Thyroid gland (tissue), 4 donors: Measurements from ENCODE around the gene ZNF625.

ENCODE experiments used
- POLR2A ChIP-seq, 2 donors: fragments of 450-650 bp; IDR thresholded peaks; one replicate each; pipeline ENCODE4 v1.6.1; 2017; ENCODE audit warnings: antibody characterized with exemption in 2 of 2, mild to moderate bottlenecking in 2 of 2, moderate library complexity in 1 of 2
- TF ChIP-seq, protein P1 (sequence below), 6 experiments: fragments of 200-600 bp in 3 of 6; fragments of 450-650 bp in 3 of 6; sonication (generic) in 3 of 6; IDR thresholded peaks; one replicate each; pipeline ENCODE4 v1.5.1; 2016 to 2019; ENCODE audit warnings: antibody characterized with exemption in 6 of 6, mild to moderate bottlenecking in 2 of 6, inconsistent platforms in 1 of 6, moderate library complexity in 1 of 6

DNA sequence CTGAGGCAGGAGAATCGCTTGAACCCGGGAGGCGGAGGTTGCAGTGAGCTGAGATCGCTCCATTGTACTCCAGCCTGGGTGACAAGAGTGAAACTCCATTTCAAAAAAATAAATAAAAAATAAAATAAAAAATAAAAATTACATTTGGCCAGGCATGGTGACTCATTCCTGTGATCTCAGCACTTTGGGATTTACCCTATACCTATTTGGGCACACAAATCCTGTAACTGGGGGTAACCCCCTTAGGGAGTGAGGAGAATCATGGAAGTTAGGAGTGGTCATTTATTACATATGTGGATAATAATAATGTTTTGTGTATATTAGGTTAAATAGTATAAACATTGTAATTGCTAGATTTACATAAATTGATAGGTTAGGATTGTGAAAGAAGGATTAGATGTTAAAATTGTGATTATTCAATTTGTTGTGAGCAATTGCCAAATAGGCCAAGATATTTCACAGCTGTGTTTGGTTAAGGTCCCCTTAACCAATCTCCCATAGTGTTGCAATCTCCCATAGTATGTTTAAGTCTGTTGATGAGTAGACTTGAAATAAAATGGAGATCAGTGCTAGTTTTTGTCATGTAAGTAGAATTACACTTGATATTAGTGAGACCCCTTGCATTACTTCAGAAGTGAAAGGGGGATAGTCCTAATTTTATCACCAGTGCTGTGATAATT is 61.3 kb downstream of the ZNF625 start:
- TF ChIP-seq, protein P1, sequence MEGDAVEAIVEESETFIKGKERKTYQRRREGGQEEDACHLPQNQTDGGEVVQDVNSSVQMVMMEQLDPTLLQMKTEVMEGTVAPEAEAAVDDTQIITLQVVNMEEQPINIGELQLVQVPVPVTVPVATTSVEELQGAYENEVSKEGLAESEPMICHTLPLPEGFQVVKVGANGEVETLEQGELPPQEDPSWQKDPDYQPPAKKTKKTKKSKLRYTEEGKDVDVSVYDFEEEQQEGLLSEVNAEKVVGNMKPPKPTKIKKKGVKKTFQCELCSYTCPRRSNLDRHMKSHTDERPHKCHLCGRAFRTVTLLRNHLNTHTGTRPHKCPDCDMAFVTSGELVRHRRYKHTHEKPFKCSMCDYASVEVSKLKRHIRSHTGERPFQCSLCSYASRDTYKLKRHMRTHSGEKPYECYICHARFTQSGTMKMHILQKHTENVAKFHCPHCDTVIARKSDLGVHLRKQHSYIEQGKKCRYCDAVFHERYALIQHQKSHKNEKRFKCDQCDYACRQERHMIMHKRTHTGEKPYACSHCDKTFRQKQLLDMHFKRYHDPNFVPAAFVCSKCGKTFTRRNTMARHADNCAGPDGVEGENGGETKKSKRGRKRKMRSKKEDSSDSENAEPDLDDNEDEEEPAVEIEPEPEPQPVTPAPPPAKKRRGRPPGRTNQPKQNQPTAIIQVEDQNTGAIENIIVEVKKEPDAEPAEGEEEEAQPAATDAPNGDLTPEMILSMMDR (IDR thresholded peaks at IDR 0.05): no peak
- no peak for TF ChIP-seq POLR2A (IDR thresholded peaks at IDR 0.05)
